ENCODE measurements around the gene SLC25A18. TPM values are rescaled to one million over a fixed set of nuclear protein-coding genes. Genes with fewer than 3 reads are reported as not detected.

The SLC25A18 gene
- total and polyA plus RNA-seq, 4 donors, result 18.8 to 84.7 (median 69.8) TPM

DNA sequence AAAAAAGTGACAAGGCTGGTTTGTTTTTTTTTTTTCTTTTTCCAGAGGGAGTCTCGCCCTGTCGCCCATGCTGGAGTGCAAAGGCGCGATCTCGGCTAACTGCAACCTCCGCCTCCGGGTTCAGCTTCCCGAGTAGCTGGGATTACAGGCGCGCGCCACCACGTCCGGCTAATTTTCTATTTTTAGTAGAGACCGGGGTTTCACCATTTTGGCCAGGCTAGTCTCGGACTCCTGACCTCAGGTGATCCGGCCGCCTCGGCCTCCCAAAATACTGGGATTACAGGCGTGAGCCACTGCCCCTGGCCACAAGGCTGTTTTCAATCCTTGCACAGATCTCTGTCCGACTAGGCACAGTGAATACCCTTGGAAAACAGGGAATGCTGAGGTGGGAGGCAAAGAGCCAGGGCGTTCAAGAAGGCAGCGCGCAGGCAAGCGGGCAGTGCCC lies 64.7 kb downstream of the SLC25A18 start:
- Histone ChIP-seq H3K36me3 (ENCODE audit: control insufficient read depth in 4 of 4, insufficient read depth in 3 of 4, low read depth in 1 of 4, low read length in 3 of 4) (peaks cover 0 to 6% (median 0%) of the 10 kb centered on the region in 4 donors), H3K4me3 (ENCODE audit: low read depth in 1 of 3, low read length in 3 of 3) (peak overlapping the region; percentile 90 to 100 (median 98)), H3K27ac (ENCODE audit: low read depth in 1 of 2, low read length in 2 of 2) (peak overlapping the region; percentile 78 to 86), H3K9me3 (ENCODE audit: control insufficient read depth in 4 of 4, low read length in 3 of 4) (no peaks in the 10 kb centered on the region), H3K27me3 (ENCODE audit: control insufficient read depth in 4 of 4, insufficient read depth in 4 of 4, low read length in 3 of 4) (no peaks in the 10 kb centered on the region), H3K9ac (ENCODE audit: low read depth in 1 of 2, low read length in 2 of 2) (peak overlapping the region; percentile 73 to 95), H3K4me1 (ENCODE audit: control insufficient read depth in 4 of 4, insufficient read depth in 4 of 4, low read length in 3 of 4) (peaks cover 5 to 14% (median 8%) of the 10 kb centered on the region in 4 donors)
- WGBS, result 6% methylated on average over 24 of the region's 24 CpGs
- DNase-seq (ENCODE audit: low spot score), result no peak
- TF ChIP-seq RAD21 (IDR thresholded peaks at IDR 0.05) (no peak), RXRA (IDR thresholded peaks at IDR 0.05) (peak in 1 of 2 donors; percentile 19)

DNA sequence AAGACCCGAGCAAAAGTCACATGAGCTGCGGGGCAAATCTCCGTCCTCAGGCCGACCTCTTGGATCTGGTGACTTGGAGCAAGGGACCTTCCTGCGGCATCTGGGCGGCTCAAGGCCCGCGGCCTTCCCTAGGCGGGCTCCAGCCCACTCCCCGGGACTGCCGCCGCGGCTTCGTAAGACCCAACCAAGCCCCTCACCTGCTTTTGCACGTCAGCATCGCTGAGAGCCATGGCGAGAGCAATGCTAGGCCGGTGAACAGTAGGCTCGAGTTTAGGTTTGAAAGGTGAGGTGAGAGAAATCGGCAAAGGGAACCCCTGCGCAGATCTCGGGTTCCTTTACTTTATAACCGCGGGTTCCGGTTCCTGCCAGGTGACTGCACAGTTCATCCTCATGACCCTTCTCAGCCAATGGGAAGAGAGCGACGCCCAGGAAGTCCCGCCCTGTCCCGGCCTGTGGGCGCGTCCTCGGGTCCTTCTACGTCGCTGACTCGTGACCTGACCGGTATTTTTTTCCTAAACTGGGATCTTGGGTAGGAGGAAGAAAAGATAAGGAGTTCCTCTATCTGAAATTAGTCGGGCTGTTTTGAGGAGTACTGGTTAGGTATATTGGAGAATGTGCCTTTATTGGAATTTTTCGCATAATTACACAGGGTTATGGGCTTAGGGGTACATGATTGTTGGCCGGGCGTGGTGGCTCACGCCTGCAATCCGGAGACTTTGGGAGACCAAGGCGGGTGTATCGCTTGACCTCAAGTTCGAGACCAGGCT lies 65.3 kb downstream of the SLC25A18 start, which contains the start of gene ATP6V1E1:
Gene ATP6V1E1 (minus strand): TSS at position 344 of the 767 bp plus-strand sequence. CDS start 114 bp downstream, at position 230.
- peak within 1 kb of the TSS; percentile 78 to 86 for H3K27ac ChIP-seq (ENCODE audit: low read depth in 1 of 2, low read length in 2 of 2)
- under 1% methylated on average over 45 of the region's 45 CpGs for WGBS
- no peaks in the 10 kb centered on the region for H3K27me3 ChIP-seq (ENCODE audit: control insufficient read depth in 4 of 4, insufficient read depth in 4 of 4, low read length in 3 of 4)
- H3K9me3 ChIP-seq (ENCODE audit: control insufficient read depth in 4 of 4, low read length in 3 of 4), result no peaks in the 10 kb centered on the region
- peaks cover 5 to 14% (median 8%) of the 10 kb centered on the region in 4 donors for H3K4me1 ChIP-seq (ENCODE audit: control insufficient read depth in 4 of 4, insufficient read depth in 4 of 4, low read length in 3 of 4)
- peak; percentile 98 for DNase-seq (ENCODE audit: low spot score)
- H3K4me3 ChIP-seq (ENCODE audit: low read depth in 1 of 3, low read length in 3 of 3), result peak within 1 kb of the TSS; percentile 90 to 100 (median 98)
- H3K9ac ChIP-seq (ENCODE audit: low read depth in 1 of 2, low read length in 2 of 2), result peak within 1 kb of the TSS; percentile 89 to 95
- peak in 1 of 2 donors; percentile 28 for TF ChIP-seq JUND (IDR thresholded peaks at IDR 0.05)
- TF ChIP-seq FOXA2 (IDR thresholded peaks at IDR 0.05), result no peak
- no peak for TF ChIP-seq TAF1 (conservative IDR thresholded peaks at IDR 0.05)
- TF ChIP-seq, protein P1, sequence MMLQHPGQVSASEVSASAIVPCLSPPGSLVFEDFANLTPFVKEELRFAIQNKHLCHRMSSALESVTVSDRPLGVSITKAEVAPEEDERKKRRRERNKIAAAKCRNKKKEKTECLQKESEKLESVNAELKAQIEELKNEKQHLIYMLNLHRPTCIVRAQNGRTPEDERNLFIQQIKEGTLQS (IDR thresholded peaks at IDR 0.05), result no peak
- TF ChIP-seq, protein P2, sequence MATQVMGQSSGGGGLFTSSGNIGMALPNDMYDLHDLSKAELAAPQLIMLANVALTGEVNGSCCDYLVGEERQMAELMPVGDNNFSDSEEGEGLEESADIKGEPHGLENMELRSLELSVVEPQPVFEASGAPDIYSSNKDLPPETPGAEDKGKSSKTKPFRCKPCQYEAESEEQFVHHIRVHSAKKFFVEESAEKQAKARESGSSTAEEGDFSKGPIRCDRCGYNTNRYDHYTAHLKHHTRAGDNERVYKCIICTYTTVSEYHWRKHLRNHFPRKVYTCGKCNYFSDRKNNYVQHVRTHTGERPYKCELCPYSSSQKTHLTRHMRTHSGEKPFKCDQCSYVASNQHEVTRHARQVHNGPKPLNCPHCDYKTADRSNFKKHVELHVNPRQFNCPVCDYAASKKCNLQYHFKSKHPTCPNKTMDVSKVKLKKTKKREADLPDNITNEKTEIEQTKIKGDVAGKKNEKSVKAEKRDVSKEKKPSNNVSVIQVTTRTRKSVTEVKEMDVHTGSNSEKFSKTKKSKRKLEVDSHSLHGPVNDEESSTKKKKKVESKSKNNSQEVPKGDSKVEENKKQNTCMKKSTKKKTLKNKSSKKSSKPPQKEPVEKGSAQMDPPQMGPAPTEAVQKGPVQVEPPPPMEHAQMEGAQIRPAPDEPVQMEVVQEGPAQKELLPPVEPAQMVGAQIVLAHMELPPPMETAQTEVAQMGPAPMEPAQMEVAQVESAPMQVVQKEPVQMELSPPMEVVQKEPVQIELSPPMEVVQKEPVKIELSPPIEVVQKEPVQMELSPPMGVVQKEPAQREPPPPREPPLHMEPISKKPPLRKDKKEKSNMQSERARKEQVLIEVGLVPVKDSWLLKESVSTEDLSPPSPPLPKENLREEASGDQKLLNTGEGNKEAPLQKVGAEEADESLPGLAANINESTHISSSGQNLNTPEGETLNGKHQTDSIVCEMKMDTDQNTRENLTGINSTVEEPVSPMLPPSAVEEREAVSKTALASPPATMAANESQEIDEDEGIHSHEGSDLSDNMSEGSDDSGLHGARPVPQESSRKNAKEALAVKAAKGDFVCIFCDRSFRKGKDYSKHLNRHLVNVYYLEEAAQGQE (IDR thresholded peaks at IDR 0.05), result peak; percentile 76
- TF ChIP-seq RXRA (IDR thresholded peaks at IDR 0.05), result peak; percentile 20 to 33
- TF ChIP-seq, protein P3, sequence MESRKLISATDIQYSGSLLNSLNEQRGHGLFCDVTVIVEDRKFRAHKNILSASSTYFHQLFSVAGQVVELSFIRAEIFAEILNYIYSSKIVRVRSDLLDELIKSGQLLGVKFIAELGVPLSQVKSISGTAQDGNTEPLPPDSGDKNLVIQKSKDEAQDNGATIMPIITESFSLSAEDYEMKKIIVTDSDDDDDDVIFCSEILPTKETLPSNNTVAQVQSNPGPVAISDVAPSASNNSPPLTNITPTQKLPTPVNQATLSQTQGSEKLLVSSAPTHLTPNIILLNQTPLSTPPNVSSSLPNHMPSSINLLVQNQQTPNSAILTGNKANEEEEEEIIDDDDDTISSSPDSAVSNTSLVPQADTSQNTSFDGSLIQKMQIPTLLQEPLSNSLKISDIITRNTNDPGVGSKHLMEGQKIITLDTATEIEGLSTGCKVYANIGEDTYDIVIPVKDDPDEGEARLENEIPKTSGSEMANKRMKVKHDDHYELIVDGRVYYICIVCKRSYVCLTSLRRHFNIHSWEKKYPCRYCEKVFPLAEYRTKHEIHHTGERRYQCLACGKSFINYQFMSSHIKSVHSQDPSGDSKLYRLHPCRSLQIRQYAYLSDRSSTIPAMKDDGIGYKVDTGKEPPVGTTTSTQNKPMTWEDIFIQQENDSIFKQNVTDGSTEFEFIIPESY (IDR thresholded peaks at IDR 0.05), result peak; percentile 41
- no peak for TF ChIP-seq NR2F2 (IDR thresholded peaks at IDR 0.05)
- peak in 1 of 2 donors; percentile 29 for TF ChIP-seq EGR1 (IDR thresholded peaks at IDR 0.05; ENCODE audit: low read depth in 2 of 2)
- TF ChIP-seq HNF4A (conservative IDR thresholded peaks at IDR 0.05), result peak; percentile 19 to 21
- TF ChIP-seq, protein P4, sequence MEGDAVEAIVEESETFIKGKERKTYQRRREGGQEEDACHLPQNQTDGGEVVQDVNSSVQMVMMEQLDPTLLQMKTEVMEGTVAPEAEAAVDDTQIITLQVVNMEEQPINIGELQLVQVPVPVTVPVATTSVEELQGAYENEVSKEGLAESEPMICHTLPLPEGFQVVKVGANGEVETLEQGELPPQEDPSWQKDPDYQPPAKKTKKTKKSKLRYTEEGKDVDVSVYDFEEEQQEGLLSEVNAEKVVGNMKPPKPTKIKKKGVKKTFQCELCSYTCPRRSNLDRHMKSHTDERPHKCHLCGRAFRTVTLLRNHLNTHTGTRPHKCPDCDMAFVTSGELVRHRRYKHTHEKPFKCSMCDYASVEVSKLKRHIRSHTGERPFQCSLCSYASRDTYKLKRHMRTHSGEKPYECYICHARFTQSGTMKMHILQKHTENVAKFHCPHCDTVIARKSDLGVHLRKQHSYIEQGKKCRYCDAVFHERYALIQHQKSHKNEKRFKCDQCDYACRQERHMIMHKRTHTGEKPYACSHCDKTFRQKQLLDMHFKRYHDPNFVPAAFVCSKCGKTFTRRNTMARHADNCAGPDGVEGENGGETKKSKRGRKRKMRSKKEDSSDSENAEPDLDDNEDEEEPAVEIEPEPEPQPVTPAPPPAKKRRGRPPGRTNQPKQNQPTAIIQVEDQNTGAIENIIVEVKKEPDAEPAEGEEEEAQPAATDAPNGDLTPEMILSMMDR (IDR thresholded peaks at IDR 0.05; ENCODE audit: low read depth, low read length, missing input control), result no peak
- TF ChIP-seq YY1 (IDR thresholded peaks at IDR 0.05), result peak; percentile 68
- TF ChIP-seq FOXA1 (IDR thresholded peaks at IDR 0.05), result no peak
- TF ChIP-seq RAD21 (IDR thresholded peaks at IDR 0.05), result peak; percentile 25 to 48
- peak; percentile 74 to 97 for TF ChIP-seq GABPA (IDR thresholded peaks at IDR 0.05 in 1 of 2, conservative IDR thresholded peaks at IDR 0.05 in 1 of 2)
- no peak for TF ChIP-seq HNF4G (IDR thresholded peaks at IDR 0.05)
- TF ChIP-seq, protein P5, sequence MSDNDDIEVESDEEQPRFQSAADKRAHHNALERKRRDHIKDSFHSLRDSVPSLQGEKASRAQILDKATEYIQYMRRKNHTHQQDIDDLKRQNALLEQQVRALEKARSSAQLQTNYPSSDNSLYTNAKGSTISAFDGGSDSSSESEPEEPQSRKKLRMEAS (IDR thresholded peaks at IDR 0.05), result peak; percentile 64
- peak; percentile 50 for TF ChIP-seq SP1 (IDR thresholded peaks at IDR 0.05)
- H3K36me3 ChIP-seq (ENCODE audit: control insufficient read depth in 4 of 4, insufficient read depth in 3 of 4, low read depth in 1 of 4, low read length in 3 of 4), result peaks cover 0 to 7% (median 0%) of the 10 kb centered on the region in 4 donors
